ENCODE results near the gene CTXND1.

DNA sequence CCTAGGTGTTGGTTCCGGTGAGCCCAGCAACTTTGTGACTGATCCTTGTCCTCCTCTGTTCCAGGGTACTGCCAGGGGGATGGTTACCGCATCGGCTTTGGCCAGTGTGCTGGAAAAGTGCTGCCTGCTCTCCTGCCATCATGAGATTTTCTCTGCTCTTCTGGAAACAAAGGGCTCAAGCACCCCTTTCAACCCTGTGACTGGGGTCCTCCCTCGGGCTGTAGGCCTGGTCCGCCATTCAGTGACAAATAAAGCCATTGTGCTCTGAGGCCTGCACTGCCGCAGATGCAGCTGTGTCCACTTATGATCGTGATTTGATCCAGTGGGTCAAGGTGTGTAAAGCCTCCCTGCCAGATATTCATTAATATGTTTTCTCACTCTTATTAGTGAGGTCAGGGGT lies 65.9 kb downstream of the CTXND1 start:
- TF ChIP-seq, protein P1, sequence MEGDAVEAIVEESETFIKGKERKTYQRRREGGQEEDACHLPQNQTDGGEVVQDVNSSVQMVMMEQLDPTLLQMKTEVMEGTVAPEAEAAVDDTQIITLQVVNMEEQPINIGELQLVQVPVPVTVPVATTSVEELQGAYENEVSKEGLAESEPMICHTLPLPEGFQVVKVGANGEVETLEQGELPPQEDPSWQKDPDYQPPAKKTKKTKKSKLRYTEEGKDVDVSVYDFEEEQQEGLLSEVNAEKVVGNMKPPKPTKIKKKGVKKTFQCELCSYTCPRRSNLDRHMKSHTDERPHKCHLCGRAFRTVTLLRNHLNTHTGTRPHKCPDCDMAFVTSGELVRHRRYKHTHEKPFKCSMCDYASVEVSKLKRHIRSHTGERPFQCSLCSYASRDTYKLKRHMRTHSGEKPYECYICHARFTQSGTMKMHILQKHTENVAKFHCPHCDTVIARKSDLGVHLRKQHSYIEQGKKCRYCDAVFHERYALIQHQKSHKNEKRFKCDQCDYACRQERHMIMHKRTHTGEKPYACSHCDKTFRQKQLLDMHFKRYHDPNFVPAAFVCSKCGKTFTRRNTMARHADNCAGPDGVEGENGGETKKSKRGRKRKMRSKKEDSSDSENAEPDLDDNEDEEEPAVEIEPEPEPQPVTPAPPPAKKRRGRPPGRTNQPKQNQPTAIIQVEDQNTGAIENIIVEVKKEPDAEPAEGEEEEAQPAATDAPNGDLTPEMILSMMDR (IDR thresholded peaks at IDR 0.05) = no peak
- no peak for TF ChIP-seq POLR2AphosphoS5 (IDR thresholded peaks at IDR 0.05; ENCODE audit: insufficient read depth in 1 of 2, low read depth in 1 of 2)
